A549 (cell line): Measurements from ENCODE around the gene RCAN2. TPM values are rescaled to one million over a fixed set of nuclear protein-coding genes. Genes with fewer than 3 reads are reported as not detected.

Experiments used
- ATAC-seq, 2 experiments: fragments of 200-7000 bp in 1 of 2; fragments of >200 bp in 1 of 2; cut with Nextera tagmentation in 1 of 2; cut with Tn5 transposase in 1 of 2; 3 replicates each; pipeline versions ENCODE4 v1.8.0 to v1.9.1; 2018 to 2020; ENCODE audit warnings: mild to moderate bottlenecking in 1 of 2, moderate library complexity in 1 of 2
- CTCF ChIA-PET: fragments of 300-600 bp; sonication (Branson Sonifier 250); formaldehyde crosslinking; extraction: SDS; loops from one replicate; lab custom pipeline; 2021; ENCODE audit warnings: antibody characterized with exemption, inconsistent platforms; lab: Yijun Ruan, JAX
- POLR2A ChIA-PET: fragments of 350-600 bp; formaldehyde crosslinking; extraction: SDS; loops from one replicate; lab custom pipeline; 2021; ENCODE audit warnings: antibody characterized with exemption, inconsistent platforms; lab: Yijun Ruan, JAX
- DNase-seq, 2 experiments: peaks; one replicate each; pipeline versions ENCODE4 v3.0.0 to v3.0.0-alpha.2; 2011 to 2016; ENCODE audit warnings: low read depth in 1 of 2, low spot score in 1 of 2
- FAIRE-seq: peaks from 2 replicates; lab custom pipeline; 2011; peaks lifted over from hg19 to GRCh38; lab: Jason Lieb, UNC
- H3K27ac ChIP-seq, 2 experiments: fragments of >200 bp; sonication (Bioruptor Twin); formaldehyde crosslinking; 3 replicates each; pipeline ENCODE4 v1.5.1; 2016 to 2017
- H3K4me1 ChIP-seq: fragments of >200 bp; sonication (Bioruptor Twin); formaldehyde crosslinking; 3 replicates; pipeline ENCODE4 v1.6.1; 2016
- H3K4me2 ChIP-seq: fragments of >200 bp; sonication (Bioruptor Twin); formaldehyde crosslinking; 3 replicates; pipeline ENCODE4 v1.6.1; 2016
- H3K4me3 ChIP-seq: fragments of >200 bp; sonication (Bioruptor Twin); formaldehyde crosslinking; 3 replicates; pipeline ENCODE4 v1.5.1; 2016
- H3K9me3 ChIP-seq: fragments of >200 bp; sonication (Bioruptor Twin); formaldehyde crosslinking; 3 replicates; pipeline ENCODE4 v1.6.1; 2016
- BHLHE40 ChIP-seq: IDR thresholded peaks from 2 replicates; pipeline ENCODE4 v1.6.1; 2012; ENCODE audit warnings: low read depth, low read length, inconsistent platforms
- CEBPB ChIP-seq, 2 experiments: fragments of >200 bp in 1 of 2; sonication (Bioruptor Twin) in 1 of 2; formaldehyde crosslinking in 1 of 2; IDR thresholded peaks; 2 replicates each; pipeline ENCODE4 v1.6.1; 2012 to 2016
- EHF ChIP-seq: fragments of 250-450 bp; sonication (Bioruptor Pico); IDR thresholded peaks from 2 replicates; pipeline ENCODE4 v1.5.0; 2020; ENCODE audit warnings: mild to moderate bottlenecking
- EHMT2 ChIP-seq: fragments of 200-600 bp; sonication (generic); IDR thresholded peaks from 2 replicates; pipeline ENCODE4 v1.6.1; 2016; ENCODE audit warnings: antibody characterized with exemption, low read depth, mild to moderate bottlenecking, moderate library complexity
- ESRRA ChIP-seq: fragments of 150-350 bp; IDR thresholded peaks from 2 replicates; pipeline ENCODE4 v1.6.1; 2014; ENCODE audit warnings: mild to moderate bottlenecking, low read length, borderline replicate concordance
- FOXS1 ChIP-seq: fragments of 250-450 bp; sonication (Bioruptor Pico); IDR thresholded peaks from 2 replicates; pipeline ENCODE4 v1.5.0; 2020; ENCODE audit warnings: mild to moderate bottlenecking, moderate library complexity
- HOXA7 ChIP-seq: fragments of 250-450 bp; sonication (Bioruptor Pico); IDR thresholded peaks from 2 replicates; pipeline ENCODE4 v1.5.0; 2020; ENCODE audit warnings: mild to moderate bottlenecking, moderate library complexity
- JUN ChIP-seq, 2 experiments: fragments of >200 bp; sonication (Bioruptor Twin); formaldehyde crosslinking; IDR thresholded peaks; 2 replicates in 1 of 2; 3 replicates in 1 of 2; pipeline ENCODE4 v1.6.1; 2016 to 2017
- JUNB ChIP-seq: fragments of >200 bp; sonication (Bioruptor Twin); formaldehyde crosslinking; IDR thresholded peaks from 2 replicates; pipeline ENCODE4 v1.6.1; 2016
- KDM1A ChIP-seq: fragments of 200-600 bp; sonication (generic); IDR thresholded peaks from 2 replicates; pipeline ENCODE4 v1.6.1; 2016; ENCODE audit warnings: low read depth, mild to moderate bottlenecking
- PHF8 ChIP-seq: fragments of 200-600 bp; sonication (generic); IDR thresholded peaks from 2 replicates; pipeline ENCODE4 v1.6.1; 2016; ENCODE audit warnings: low read depth, mild to moderate bottlenecking, antibody characterized with exemption, moderate library complexity, borderline replicate concordance
- POLR2A ChIP-seq: IDR thresholded peaks from 2 replicates; pipeline ENCODE4 v1.6.1; 2012; ENCODE audit warnings: mild to moderate bottlenecking, low read length
- RAD21 ChIP-seq, 2 experiments: fragments of >200 bp in 1 of 2; sonication (Bioruptor Twin) in 1 of 2; formaldehyde crosslinking in 1 of 2; IDR thresholded peaks in 1 of 2; conservative IDR thresholded peaks in 1 of 2; 2 replicates in 1 of 2; 3 replicates in 1 of 2; pipeline ENCODE4 v1.6.1; 2012 to 2018; ENCODE audit warnings: inconsistent platforms in 1 of 2
- RARB ChIP-seq: fragments of 250-450 bp; sonication (Bioruptor Pico); IDR thresholded peaks from 2 replicates; pipeline ENCODE4 v1.8.0; 2021; ENCODE audit warnings: mild to moderate bottlenecking, moderate library complexity
- RCOR1 ChIP-seq: fragments of 150-350 bp; IDR thresholded peaks from 2 replicates; pipeline ENCODE4 v1.6.1; 2014; ENCODE audit warnings: antibody characterized with exemption, low read length, low read depth
- RFX5 ChIP-seq: fragments of 450-650 bp; IDR thresholded peaks from 2 replicates; pipeline ENCODE4 v1.7.1; 2014; ENCODE audit warnings: antibody characterized with exemption, mild to moderate bottlenecking, moderate library complexity
- SMC3 ChIP-seq: fragments of >200 bp; sonication (Bioruptor Twin); formaldehyde crosslinking; IDR thresholded peaks from 3 replicates; pipeline ENCODE4 v1.6.1; 2018; ENCODE audit warnings: inconsistent platforms
- SREBF2 ChIP-seq: fragments of 450-650 bp; IDR thresholded peaks from 2 replicates; pipeline ENCODE4 v1.6.1; 2014; ENCODE audit warnings: mild to moderate bottlenecking, moderate library complexity
- WGBS: methylation state at CpG from one replicate; pipeline ENCODE4 v1.1.6; 2017; ENCODE audit errors: missing lambda C conversion rate; 5-methylcytosine and 5-hydroxymethylcytosine counted together
- polyA plus RNA-seq, 4 experiments: library from polyadenylated mRNA; depleted of rRNA in 3 of 4; stranded (reverse); fragments of >200 nt; fragmentation: RNase III in 1 of 4; extraction: RNeasy Plus Mini Kit Qiagen cat#74134 plus additional on column Dnase treatment in 1 of 4; gene quantifications; 2 replicates in 3 of 4; 3 replicates in 1 of 4; pipeline ENCODE4 v1.2.3, GENCODE V29; 2011 to 2017
- TF ChIP-seq, protein P1 (sequence below): IDR thresholded peaks from 2 replicates; pipeline ENCODE4 v1.6.1; 2012
- TF ChIP-seq, protein P2 (sequence below): fragments of 150-350 bp; IDR thresholded peaks from 2 replicates; pipeline ENCODE4 v1.6.1; 2014; ENCODE audit warnings: low read depth, mild to moderate bottlenecking, low read length
- TF ChIP-seq, protein P3 (sequence below): fragments of 200-600 bp; sonication (generic); IDR thresholded peaks from 2 replicates; pipeline ENCODE4 v1.6.1; 2016; ENCODE audit warnings: antibody characterized with exemption, mild to moderate bottlenecking, moderate library complexity
- TF ChIP-seq, protein P4 (sequence below): IDR thresholded peaks from 2 replicates; pipeline ENCODE4 v1.6.1; 2012

RCAN2 gene
- polyA plus RNA-seq, 2 of the 4 experiments (the other 2 are of a cell fraction): not detected

DNA sequence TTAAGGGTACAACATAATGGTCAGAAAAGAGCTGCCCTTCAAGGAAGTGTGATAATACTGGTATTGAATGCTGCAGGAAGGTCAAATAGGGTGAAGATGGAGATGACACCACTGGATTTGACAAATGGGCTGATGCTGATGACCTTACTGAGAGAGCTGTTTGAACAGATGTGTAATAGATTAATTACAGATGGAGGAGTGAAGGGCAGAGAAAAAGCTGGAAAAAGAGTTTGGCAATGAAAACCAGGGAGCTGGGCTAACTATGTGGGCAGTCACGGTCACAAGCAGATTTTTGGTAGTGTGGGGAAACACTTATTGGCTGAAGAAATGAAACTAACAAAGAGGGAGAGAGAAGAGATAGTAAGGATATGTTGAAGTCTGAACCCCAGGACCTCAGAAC lies 236.9 kb downstream of the RCAN2 start:
- ATAC-seq: no peak
- TF ChIP-seq CEBPB (IDR thresholded peaks at IDR 0.05) (no peak), JUN (IDR thresholded peaks at IDR 0.05) (no peak), PHF8 (no peak), SREBF2 (no peak), RCOR1 (no peak), EHF (CRISPR knock-in tag) (no peak), BHLHE40 (no peak), KDM1A (no peak), JUNB (no peak), ESRRA (no peak), RFX5 (no peak), SMC3 (no peak), FOXS1 (CRISPR knock-in tag) (no peak), POLR2A (no peak)
- TF ChIP-seq, protein P1, sequence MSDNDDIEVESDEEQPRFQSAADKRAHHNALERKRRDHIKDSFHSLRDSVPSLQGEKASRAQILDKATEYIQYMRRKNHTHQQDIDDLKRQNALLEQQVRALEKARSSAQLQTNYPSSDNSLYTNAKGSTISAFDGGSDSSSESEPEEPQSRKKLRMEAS: no peak
- TF ChIP-seq, all 56 proteins: peak for 0
- DNase-seq (no peak), FAIRE-seq (no peak)
- no peaks in the 10 kb centered on the region for H3K9me3 ChIP-seq
- H3K4me2 ChIP-seq: no peak overlapping the region
- no peak overlapping the region for H3K4me3 ChIP-seq
- ChIA-PET CTCF (no interaction called here), POLR2A (no interaction called here)
- no peaks in the 10 kb centered on the region for H3K4me1 ChIP-seq
- no peak overlapping the region for H3K27ac ChIP-seq
- 4% methylated on average over 1 of the region's 1 CpG for WGBS

DNA sequence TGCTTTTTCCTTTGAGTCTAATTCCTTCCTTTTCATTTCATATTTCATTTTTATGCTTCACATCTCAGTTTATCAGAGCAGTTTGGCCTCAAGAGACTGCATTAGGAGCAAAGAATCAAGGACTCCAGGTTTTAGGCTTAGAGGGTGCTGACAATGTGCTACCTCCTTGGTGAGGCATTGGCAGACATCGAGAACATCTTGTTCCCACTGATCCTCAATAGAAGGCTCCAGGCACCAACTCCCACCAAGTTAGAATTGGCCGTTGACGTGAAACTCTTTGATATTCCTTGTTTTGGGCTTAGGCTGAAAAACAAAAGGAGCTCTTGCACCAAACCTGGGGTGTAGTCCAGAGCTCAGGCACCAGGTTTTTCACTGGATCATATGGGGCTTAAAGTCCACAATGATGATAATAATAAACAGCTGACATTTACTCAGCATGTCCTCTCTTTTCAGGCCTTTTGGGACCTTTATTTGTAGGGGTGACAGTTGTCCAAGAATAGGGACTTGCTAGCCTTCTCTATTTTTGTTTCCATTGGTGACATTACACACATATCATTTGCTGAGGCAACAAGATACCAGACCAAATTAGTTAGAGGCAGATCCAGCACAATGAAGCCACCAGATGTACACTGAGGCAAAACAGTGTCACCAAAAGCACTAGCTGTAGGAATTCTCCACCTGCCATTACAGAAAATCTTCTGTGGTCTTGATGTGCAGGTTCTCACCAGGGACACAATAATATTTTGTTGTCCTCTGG lies 239.5 kb downstream of the RCAN2 start:
- no peaks in the 10 kb centered on the region for H3K9me3 ChIP-seq
- ATAC-seq: no peak
- ChIA-PET POLR2A (interaction anchor here (0.6 kb wide), 1 partner anchor 308 kb away, joined by 3 read pairs; no protein-coding TSS in a partner anchor), CTCF (no interaction called here)
- no peak for FAIRE-seq
- TF ChIP-seq CEBPB (IDR thresholded peaks at IDR 0.05) (no peak), HOXA7 (no peak), EHMT2 (no peak), JUNB (no peak), JUN (IDR thresholded peaks at IDR 0.05) (no peak), EHF (CRISPR knock-in tag) (no peak), KDM1A (no peak), RAD21 (conservative IDR thresholded peaks at IDR 0.05 in 1 of 2, IDR thresholded peaks at IDR 0.05 in 1 of 2) (no peak), SREBF2 (no peak), RARB (CRISPR knock-in tag) (no peak)
- TF ChIP-seq, protein P2, sequence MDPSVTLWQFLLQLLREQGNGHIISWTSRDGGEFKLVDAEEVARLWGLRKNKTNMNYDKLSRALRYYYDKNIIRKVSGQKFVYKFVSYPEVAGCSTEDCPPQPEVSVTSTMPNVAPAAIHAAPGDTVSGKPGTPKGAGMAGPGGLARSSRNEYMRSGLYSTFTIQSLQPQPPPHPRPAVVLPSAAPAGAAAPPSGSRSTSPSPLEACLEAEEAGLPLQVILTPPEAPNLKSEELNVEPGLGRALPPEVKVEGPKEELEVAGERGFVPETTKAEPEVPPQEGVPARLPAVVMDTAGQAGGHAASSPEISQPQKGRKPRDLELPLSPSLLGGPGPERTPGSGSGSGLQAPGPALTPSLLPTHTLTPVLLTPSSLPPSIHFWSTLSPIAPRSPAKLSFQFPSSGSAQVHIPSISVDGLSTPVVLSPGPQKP: no peak
- TF ChIP-seq, protein P3, sequence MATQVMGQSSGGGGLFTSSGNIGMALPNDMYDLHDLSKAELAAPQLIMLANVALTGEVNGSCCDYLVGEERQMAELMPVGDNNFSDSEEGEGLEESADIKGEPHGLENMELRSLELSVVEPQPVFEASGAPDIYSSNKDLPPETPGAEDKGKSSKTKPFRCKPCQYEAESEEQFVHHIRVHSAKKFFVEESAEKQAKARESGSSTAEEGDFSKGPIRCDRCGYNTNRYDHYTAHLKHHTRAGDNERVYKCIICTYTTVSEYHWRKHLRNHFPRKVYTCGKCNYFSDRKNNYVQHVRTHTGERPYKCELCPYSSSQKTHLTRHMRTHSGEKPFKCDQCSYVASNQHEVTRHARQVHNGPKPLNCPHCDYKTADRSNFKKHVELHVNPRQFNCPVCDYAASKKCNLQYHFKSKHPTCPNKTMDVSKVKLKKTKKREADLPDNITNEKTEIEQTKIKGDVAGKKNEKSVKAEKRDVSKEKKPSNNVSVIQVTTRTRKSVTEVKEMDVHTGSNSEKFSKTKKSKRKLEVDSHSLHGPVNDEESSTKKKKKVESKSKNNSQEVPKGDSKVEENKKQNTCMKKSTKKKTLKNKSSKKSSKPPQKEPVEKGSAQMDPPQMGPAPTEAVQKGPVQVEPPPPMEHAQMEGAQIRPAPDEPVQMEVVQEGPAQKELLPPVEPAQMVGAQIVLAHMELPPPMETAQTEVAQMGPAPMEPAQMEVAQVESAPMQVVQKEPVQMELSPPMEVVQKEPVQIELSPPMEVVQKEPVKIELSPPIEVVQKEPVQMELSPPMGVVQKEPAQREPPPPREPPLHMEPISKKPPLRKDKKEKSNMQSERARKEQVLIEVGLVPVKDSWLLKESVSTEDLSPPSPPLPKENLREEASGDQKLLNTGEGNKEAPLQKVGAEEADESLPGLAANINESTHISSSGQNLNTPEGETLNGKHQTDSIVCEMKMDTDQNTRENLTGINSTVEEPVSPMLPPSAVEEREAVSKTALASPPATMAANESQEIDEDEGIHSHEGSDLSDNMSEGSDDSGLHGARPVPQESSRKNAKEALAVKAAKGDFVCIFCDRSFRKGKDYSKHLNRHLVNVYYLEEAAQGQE: no peak
- TF ChIP-seq, protein P4, sequence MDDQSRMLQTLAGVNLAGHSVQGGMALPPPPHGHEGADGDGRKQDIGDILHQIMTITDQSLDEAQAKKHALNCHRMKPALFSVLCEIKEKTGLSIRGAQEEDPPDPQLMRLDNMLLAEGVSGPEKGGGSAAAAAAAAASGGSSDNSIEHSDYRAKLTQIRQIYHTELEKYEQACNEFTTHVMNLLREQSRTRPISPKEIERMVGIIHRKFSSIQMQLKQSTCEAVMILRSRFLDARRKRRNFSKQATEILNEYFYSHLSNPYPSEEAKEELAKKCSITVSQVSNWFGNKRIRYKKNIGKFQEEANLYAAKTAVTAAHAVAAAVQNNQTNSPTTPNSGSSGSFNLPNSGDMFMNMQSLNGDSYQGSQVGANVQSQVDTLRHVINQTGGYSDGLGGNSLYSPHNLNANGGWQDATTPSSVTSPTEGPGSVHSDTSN: no peak
- no peaks in the 10 kb centered on the region for H3K4me1 ChIP-seq
- no peak for DNase-seq
- no peak overlapping the region for H3K27ac ChIP-seq
- WGBS: 0% methylated on average over 3 of the region's 3 CpGs
- no peak overlapping the region for H3K4me2 ChIP-seq
- H3K4me3 ChIP-seq: no peak overlapping the region
